Loucy (cell line): ENCODE measurements around the gene NUP214.

Experiments used
- H2AFZ ChIP-seq: fragments of 200-600 bp; sonication (generic); 2 replicates; pipeline ENCODE4 v1.6.0; 2016; ENCODE audit warnings: antibody characterized with exemption, mild to moderate bottlenecking, low read length, moderate library complexity
- H3F3A ChIP-seq: fragments of 200-600 bp; 2 replicates; pipeline ENCODE4 v1.6.0; 2016; ENCODE audit warnings: antibody characterized with exemption, low read depth, mild to moderate bottlenecking
- H3K27me3 ChIP-seq: fragments of 200-600 bp; sonication (generic); 2 replicates; pipeline ENCODE4 v1.6.1; 2014; ENCODE audit warnings: low read length, mild to moderate bottlenecking; ENCODE audit not compliant: insufficient read depth, poor library complexity, severe bottlenecking
- H3K36me3 ChIP-seq: fragments of 200-600 bp; sonication (generic); 2 replicates; pipeline ENCODE4 v1.6.1; 2016; ENCODE audit warnings: low read length; ENCODE audit not compliant: insufficient read depth
- H3K4me1 ChIP-seq: fragments of 200-600 bp; sonication (generic); 2 replicates; pipeline ENCODE4 v1.5.1; 2014; ENCODE audit warnings: low read length, mild to moderate bottlenecking; ENCODE audit not compliant: insufficient read depth, poor library complexity, severe bottlenecking
- H3K4me2 ChIP-seq: fragments of 200-600 bp; sonication (generic); 2 replicates; pipeline ENCODE4 v1.6.0; 2014; ENCODE audit warnings: antibody characterized with exemption, low read length, low read depth, mild to moderate bottlenecking; ENCODE audit not compliant: poor library complexity, severe bottlenecking
- H3K4me3 ChIP-seq: fragments of 200-600 bp; sonication (generic); 2 replicates; pipeline ENCODE4 v1.5.1; 2014; ENCODE audit warnings: low read length, mild to moderate bottlenecking, mixed read lengths; ENCODE audit not compliant: poor library complexity, severe bottlenecking
- H3K79me2 ChIP-seq: fragments of 200-600 bp; sonication (generic); 2 replicates; pipeline ENCODE4 v1.6.1; 2014; ENCODE audit warnings: low read length; ENCODE audit not compliant: insufficient read depth
- H3K9ac ChIP-seq: fragments of 200-600 bp; sonication (generic); 2 replicates; pipeline ENCODE4 v1.6.0; 2014; ENCODE audit warnings: mild to moderate bottlenecking, low read depth, low read length, moderate library complexity; ENCODE audit not compliant: poor library complexity, severe bottlenecking
- H3K9me2 ChIP-seq: fragments of 200-600 bp; sonication (generic); replicated peaks from 2 replicates; pipeline ENCODE4 v1.6.1; 2016; ENCODE audit warnings: low read depth, low read length, mixed read lengths
- H3K9me3 ChIP-seq: fragments of 200-600 bp; sonication (generic); 2 replicates; pipeline ENCODE4 v1.6.1; 2014; ENCODE audit warnings: mild to moderate bottlenecking, antibody characterized with exemption, low read length, low read depth; ENCODE audit not compliant: insufficient read depth
- H4K20me1 ChIP-seq: fragments of 200-600 bp; sonication (generic); 2 replicates; pipeline ENCODE4 v1.6.0; 2014; ENCODE audit warnings: antibody characterized with exemption, low read length, mild to moderate bottlenecking; ENCODE audit not compliant: insufficient read depth, poor library complexity, severe bottlenecking
- CTCF ChIP-seq: fragments of 200-600 bp; sonication (generic); conservative IDR thresholded peaks from 2 replicates; pipeline ENCODE4 v1.5.1; 2014; ENCODE audit warnings: mild to moderate bottlenecking, antibody characterized with exemption, low read length
- EZH2phosphoT487 ChIP-seq: fragments of 200-600 bp; IDR thresholded peaks from 2 replicates; pipeline ENCODE4 v1.6.1; 2018; ENCODE audit warnings: antibody characterized with exemption, mild to moderate bottlenecking, moderate library complexity, borderline replicate concordance

Gene NUP214

DNA sequence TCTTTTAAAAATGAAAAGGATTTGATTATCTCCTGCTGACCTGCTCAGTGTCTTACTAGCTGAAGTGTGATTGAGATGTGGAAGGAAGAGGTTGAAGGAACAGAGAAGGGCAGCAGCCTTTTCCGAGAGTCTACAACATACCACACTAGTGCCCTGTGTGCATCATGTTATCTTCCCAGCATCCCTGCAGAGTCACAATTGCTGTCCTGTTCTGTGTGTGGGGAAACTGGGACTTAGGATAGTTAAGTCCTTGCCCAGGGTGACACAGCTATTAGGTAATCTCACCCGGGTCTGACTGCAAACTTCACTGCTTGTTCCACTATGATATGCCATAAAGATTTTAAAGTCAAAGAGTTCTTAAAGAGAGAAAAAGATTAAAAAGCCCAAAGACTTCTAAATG, 95.1 kb downstream of the NUP214 start:
- Histone ChIP-seq H3F3A (no peaks in the 10 kb centered on the region), H2AFZ (no peak overlapping the region), H3K27me3 (no peaks in the 10 kb centered on the region), H3K9ac (no peak overlapping the region), H3K9me2 (no peaks in the 10 kb centered on the region), H3K36me3 (peaks cover 52% of the 10 kb centered on the region; the same call in 1 of the 2 replicates), H3K4me1 (no peaks in the 10 kb centered on the region), H3K9me3 (no peaks in the 10 kb centered on the region), H3K79me2 (no peaks in the 10 kb centered on the region), H3K4me2 (no peak overlapping the region), H3K4me3 (no peak overlapping the region), H4K20me1 (no peaks in the 10 kb centered on the region)
- TF ChIP-seq EZH2phosphoT487: no peak

DNA sequence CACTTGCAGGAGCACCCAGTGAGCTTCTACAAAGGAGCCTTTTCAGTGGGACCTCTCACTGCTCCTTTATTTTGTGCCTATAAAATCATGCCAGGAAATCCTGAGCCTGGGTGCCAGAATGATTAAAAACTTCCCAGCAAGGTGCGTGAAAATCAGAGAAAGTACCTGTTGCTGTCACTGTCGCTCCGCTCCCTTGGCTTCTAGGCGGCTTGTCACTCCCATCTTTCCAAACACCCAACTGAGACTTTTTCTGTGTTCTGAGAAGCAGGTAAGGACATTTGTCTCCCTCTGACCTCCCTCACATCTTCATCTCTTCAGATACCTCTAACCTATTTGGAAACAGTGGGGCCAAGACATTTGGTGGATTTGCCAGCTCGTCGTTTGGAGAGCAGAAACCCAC, 97.1 kb downstream of the NUP214 start:
- Histone ChIP-seq H3K9me3 (no peaks in the 10 kb centered on the region), H3K4me3 (no peak overlapping the region), H4K20me1 (no peaks in the 10 kb centered on the region), H3K9ac (no peak overlapping the region), H3K4me1 (no peaks in the 10 kb centered on the region), H3K79me2 (no peaks in the 10 kb centered on the region), H3F3A (no peaks in the 10 kb centered on the region), H3K36me3 (peaks cover 55% of the 10 kb centered on the region; the same call in 1 of the 2 replicates), H3K27me3 (no peaks in the 10 kb centered on the region), H2AFZ (no peak overlapping the region), H3K9me2 (no peaks in the 10 kb centered on the region), H3K4me2 (no peak overlapping the region)
- TF ChIP-seq EZH2phosphoT487 (no peak), CTCF (no peak)

GRCh38 chr9:131226226-131226625, 100.8 kb downstream of the NUP214 start:
- H3K9ac ChIP-seq: no peak overlapping the region
- H3K36me3 ChIP-seq: peaks cover 57% of the 10 kb centered on the region
- no peak overlapping the region for H3K4me2 ChIP-seq
- no peaks in the 10 kb centered on the region for H3K4me1 ChIP-seq
- no peaks in the 10 kb centered on the region for H3K79me2 ChIP-seq
- no peaks in the 10 kb centered on the region for H3K27me3 ChIP-seq
- no peak overlapping the region for H3K4me3 ChIP-seq
- no peaks in the 10 kb centered on the region for H3K9me3 ChIP-seq
- no peaks in the 10 kb centered on the region for H3K9me2 ChIP-seq
- TF ChIP-seq CTCF (no peak), EZH2phosphoT487 (no peak)
- no peaks in the 10 kb centered on the region for H4K20me1 ChIP-seq
- H3F3A ChIP-seq: no peaks in the 10 kb centered on the region
- H2AFZ ChIP-seq: no peak overlapping the region
